HepG2 (cell line): ENCODE measurements around the gene XXYLT1. TPM values are rescaled to one million over a fixed set of nuclear protein-coding genes. Genes with fewer than 3 reads are reported as not detected.

Source experiments
- ATAC-seq: fragments of 200-7000 bp; cut with Tn5 transposase; 3 replicates; pipeline ENCODE4 v1.9.1; 2020; ENCODE audit warnings: mild to moderate bottlenecking, moderate library complexity
- BruUV-seq: library from RNA; stranded (reverse); fragments of 400-500 nt; replicated peaks from 2 replicates; lab custom pipeline; 2021; lab: Mats Ljungman, UMichigan
- CTCF ChIA-PET: fragments of 300-600 bp; formaldehyde crosslinking; extraction: SDS; loops from one replicate; lab custom pipeline; 2021; ENCODE audit warnings: low total read pairs, inconsistent platforms, low intra/inter-chr PET ratio; lab: Yijun Ruan, JAX
- POLR2A ChIA-PET: fragments of 350-600 bp; sonication (Branson Sonifier 250); formaldehyde crosslinking; loops from one replicate; lab custom pipeline; 2020; ENCODE audit warnings: antibody characterized with exemption, inconsistent platforms; lab: Yijun Ruan, JAX
- DNase-seq: peaks from one replicate; pipeline ENCODE4 v3.0.0-alpha.2; 2015; ENCODE audit warnings: low spot score
- FAIRE-seq: peaks from 3 replicates; lab custom pipeline; 2011; peaks lifted over from hg19 to GRCh38; lab: Jason Lieb, UNC
- H2AFZ ChIP-seq: one replicate; pipeline ENCODE4 v1.6.1; 2011; ENCODE audit warnings: low read length, inconsistent platforms
- H3K27ac ChIP-seq: fragments of 300-600 bp; 3 replicates; pipeline ENCODE4 v1.8.0; 2011; ENCODE audit warnings: mixed run types, mild to moderate bottlenecking, mixed read lengths, low read length, inconsistent platforms; ENCODE audit not compliant: insufficient read depth; ENCODE audit errors: extremely low read length
- H3K27me3 ChIP-seq, 2 experiments: fragments of 200-600 bp in 1 of 2; 2 replicates in 1 of 2; 3 replicates in 1 of 2; pipeline versions ENCODE4 v1.6.0 to v1.8.0; 2011; ENCODE audit warnings: low read length in 2 of 2, mild to moderate bottlenecking in 2 of 2, moderate library complexity in 2 of 2, inconsistent platforms in 1 of 2; ENCODE audit not compliant: insufficient read depth in 2 of 2, control insufficient read depth in 1 of 2
- H3K36me3 ChIP-seq, 2 experiments: fragments of 200-600 bp in 1 of 2; replicated peaks in 1 of 2; 2 replicates in 1 of 2; 3 replicates in 1 of 2; pipeline versions ENCODE4 v1.5.1 to v1.8.0; 2011; ENCODE audit warnings: low read length in 2 of 2, inconsistent platforms in 1 of 2; ENCODE audit not compliant: insufficient read depth in 2 of 2, control insufficient read depth in 1 of 2
- H3K4me1 ChIP-seq: 2 replicates; pipeline ENCODE4 v1.5.1; 2012; ENCODE audit warnings: low read length, inconsistent platforms; ENCODE audit not compliant: insufficient read depth
- H3K4me2 ChIP-seq: 2 replicates; pipeline ENCODE4 v1.6.0; 2011; ENCODE audit warnings: low read depth, low read length, inconsistent platforms
- H3K4me3 ChIP-seq, 3 experiments: fragments of 200-600 bp in 1 of 3; sonication (generic), shearing (Covaris generic) in 1 of 3; replicated peaks in 1 of 3; 2 replicates each; pipeline ENCODE4 v1.5.1; 2011 to 2016; ENCODE audit warnings: low read length in 3 of 3, inconsistent platforms in 2 of 3, low read depth in 2 of 3, mild to moderate bottlenecking in 2 of 3, control low read depth in 1 of 3, mixed read lengths in 1 of 3; ENCODE audit not compliant: insufficient read depth in 1 of 3
- H3K79me2 ChIP-seq: one replicate; pipeline ENCODE4 v1.6.1; 2011; ENCODE audit warnings: low read length, inconsistent platforms; ENCODE audit not compliant: insufficient read depth
- H3K9ac ChIP-seq: 2 replicates; pipeline ENCODE4 v1.6.0; 2011; ENCODE audit warnings: mild to moderate bottlenecking, low read depth, low read length, inconsistent platforms; ENCODE audit not compliant: insufficient read depth
- H3K9me3 ChIP-seq: 2 replicates; pipeline ENCODE4 v1.5.1; 2012; ENCODE audit warnings: mild to moderate bottlenecking, low read length
- H4K20me1 ChIP-seq: 2 replicates; pipeline ENCODE4 v1.6.0; 2011; ENCODE audit warnings: inconsistent platforms, mild to moderate bottlenecking, low read length, moderate library complexity; ENCODE audit not compliant: insufficient read depth
- DMAP1 ChIP-seq: IDR thresholded peaks from 2 replicates; pipeline ENCODE4 v1.6.1; 2016
- FOSL2 ChIP-seq: sonication (generic); formaldehyde crosslinking; IDR thresholded peaks from 2 replicates; pipeline ENCODE4 v1.4.0; 2020; ENCODE audit warnings: missing genetic modification reagents
- MAZ ChIP-seq, 2 experiments: sonication (generic) in 1 of 2; formaldehyde crosslinking in 1 of 2; IDR thresholded peaks; 2 replicates each; pipeline versions ENCODE4 v1.5.0 to v1.6.1; 2012 to 2020; ENCODE audit warnings: low read depth in 2 of 2, mild to moderate bottlenecking in 2 of 2, borderline replicate concordance in 1 of 2, improper control_type of control experiment in 1 of 2, low read length in 1 of 2, missing genetic modification reagents in 1 of 2, moderate library complexity in 1 of 2
- NFE2L2 ChIP-seq: fragments of 150-350 bp; IDR thresholded peaks from 2 replicates; pipeline ENCODE4 v1.6.1; 2014; ENCODE audit warnings: low read length
- POLR2A ChIP-seq, 2 experiments: IDR thresholded peaks; 2 replicates each; pipeline ENCODE4 v1.6.1; 2011; ENCODE audit warnings: low read depth in 2 of 2, low read length in 2 of 2, mild to moderate bottlenecking in 1 of 2, moderate library complexity in 1 of 2; ENCODE audit not compliant: insufficient read depth in 1 of 2
- ZBTB4 ChIP-seq: sonication (generic); formaldehyde crosslinking; IDR thresholded peaks from 2 replicates; pipeline ENCODE4 v1.4.0; 2020; ENCODE audit warnings: missing genetic modification reagents, mild to moderate bottlenecking, borderline replicate concordance
- ZNF20 ChIP-seq: sonication (generic); formaldehyde crosslinking; IDR thresholded peaks from 2 replicates; pipeline ENCODE4 v1.4.0; 2020; ENCODE audit warnings: mild to moderate bottlenecking, moderate library complexity, missing genetic modification reagents
- ZNF337 ChIP-seq: sonication (generic); formaldehyde crosslinking; IDR thresholded peaks from 2 replicates; pipeline ENCODE4 v1.5.1; 2020; ENCODE audit warnings: missing genetic modification reagents, low read depth, mild to moderate bottlenecking, borderline replicate concordance
- ZNF382 ChIP-seq: sonication (generic); formaldehyde crosslinking; IDR thresholded peaks from 2 replicates; pipeline ENCODE4 v1.5.0; 2020; ENCODE audit warnings: missing genetic modification reagents, mild to moderate bottlenecking, borderline replicate concordance
- ZNF607 ChIP-seq: sonication (generic); formaldehyde crosslinking; IDR thresholded peaks from 2 replicates; pipeline ENCODE4 v1.5.1; 2020; ENCODE audit warnings: missing genetic modification reagents, mild to moderate bottlenecking, borderline replicate concordance
- ZNF710 ChIP-seq: sonication (generic); formaldehyde crosslinking; IDR thresholded peaks from 2 replicates; pipeline ENCODE4 v1.5.0; 2020; ENCODE audit warnings: mild to moderate bottlenecking, missing genetic modification reagents, borderline replicate concordance
- ZNF747 ChIP-seq: sonication (generic); formaldehyde crosslinking; IDR thresholded peaks from 2 replicates; pipeline ENCODE4 v1.8.1; 2023; ENCODE audit warnings: missing genetic modification reagents, mild to moderate bottlenecking, borderline replicate concordance
- ZNF772 ChIP-seq: sonication (generic); formaldehyde crosslinking; IDR thresholded peaks from 2 replicates; pipeline ENCODE4 v1.5.0; 2020; ENCODE audit warnings: mild to moderate bottlenecking, missing genetic modification reagents
- WGBS: methylation state at CpG from one replicate; pipeline ENCODE4 v1.1.6; 2017; ENCODE audit warnings: low lambda C conversion rate; 5-methylcytosine and 5-hydroxymethylcytosine counted together
- in situ Hi-C: cut with HindIII; loops from 2 replicates; pipeline ENCODE4 v1.10.0; 2017; ENCODE audit warnings: low pct_unique_long_range_greater_than_20kb; ENCODE audit not compliant: extremely low pct_ligation_motif_present
- intact Hi-C: fragments of 100-400 bp; cut with micrococcal nuclease; formaldehyde crosslinking; loops from one replicate; pipeline ENCODE4 v1.10.0; 2022; ENCODE audit not compliant: unreplicated experiment
- polyA plus RNA-seq, 8 experiments: library from polyadenylated mRNA; depleted of rRNA in 3 of 8; stranded (reverse) in 7 of 8; unstranded in 1 of 8; fragments of >200 nt; fragmentation: Illumina TruSeq in 4 of 8; extraction: Trizol in 4 of 8; gene quantifications; 2 replicates each; pipeline versions ENCODE4 v1.2.1 to v1.2.3, GENCODE V29; 2011 to 2016; ENCODE audit warnings: low read depth in 4 of 8, missing spikeins in 1 of 8, mixed read lengths in 1 of 8; ENCODE audit not compliant: insufficient read depth in 1 of 8
- total RNA-seq, 5 experiments: library from RNA; depleted of rRNA; stranded (reverse); fragments of >200 nt; fragmentation: Illumina TruSeq; extraction: Trizol; gene quantifications; 2 replicates each; pipeline ENCODE4 v1.2.3, GENCODE V29; 2016; ENCODE audit warnings: low read depth in 1 of 5

XXYLT1 gene
- total and polyA plus RNA-seq, 2 of the 13 experiments (the other 11 are each of a cell fraction or from before 2014, with no cell fraction given), result 17.7 to 19.0 TPM

GRCh38 chr3:195246581-195246995, 24.4 kb downstream of the XXYLT1 start:
- BruUV-seq, result no TSS peak
- DNase-seq, result no peak
- WGBS, result 96% methylated on average over 9 of the region's 9 CpGs
- no peak for FAIRE-seq
- no peak for TF ChIP-seq NFE2L2
- TF ChIP-seq ZNF337 (CRISPR knock-in tag), result no peak
- TF ChIP-seq ZBTB4 (CRISPR knock-in tag), result no peak
- Histone ChIP-seq H3K27me3 (no peaks in the 10 kb centered on the region), H3K9ac (no peak overlapping the region), H3K4me2 (no peak overlapping the region), H3K4me3 (no peak overlapping the region), H2AFZ (no peak overlapping the region), H3K4me1 (no peaks in the 10 kb centered on the region), H3K27ac (no peak overlapping the region), H3K79me2 (peaks cover 4% of the 10 kb centered on the region), H3K36me3 (peaks cover 1 to 6% of the 10 kb centered on the region in 2 experiments; a peak in 2 of 5 replicates), H4K20me1 (no peaks in the 10 kb centered on the region), H3K9me3 (no peaks in the 10 kb centered on the region)
- intact Hi-C loops, result no loop called here
- in situ Hi-C loops, result no loop called here
- POLR2A ChIA-PET, result no interaction called here
- CTCF ChIA-PET, result no interaction called here
- ATAC-seq, result no peak

- Histone ChIP-seq H3K27me3 (no peaks in the 10 kb centered on the region), H3K27ac (no peak overlapping the region), H3K79me2 (peaks cover 3% of the 10 kb centered on the region), H3K36me3 (peaks cover 1 to 6% of the 10 kb centered on the region in 2 experiments; a peak in 2 of 5 replicates), H3K4me2 (no peak overlapping the region), H2AFZ (no peak overlapping the region), H4K20me1 (no peaks in the 10 kb centered on the region), H3K9ac (no peak overlapping the region), H3K4me3 (no peak overlapping the region), H3K4me1 (no peaks in the 10 kb centered on the region; the same call in 1 of the 2 replicates), H3K9me3 (no peaks in the 10 kb centered on the region)
- ATAC-seq, result no peak
- 95% methylated on average over 12 of the region's 16 CpGs for WGBS
- ChIA-PET POLR2A (no interaction called here), CTCF (no interaction called here)
- BruUV-seq, result no TSS peak
- intact Hi-C loops, result no loop called here
- no peak for FAIRE-seq
- DNase-seq, result no peak
- in situ Hi-C loops, result no loop called here
- TF ChIP-seq POLR2A (IDR thresholded peaks at IDR 0.05; ENCODE audit: insufficient read depth in 1 of 2, low read depth in 2 of 2, low read length in 2 of 2) (no peak), ZNF20 (CRISPR knock-in tag) (no peak), DMAP1 (CRISPR knock-in tag) (no peak), MAZ (IDR thresholded peaks at IDR 0.05; ENCODE audit: borderline replicate concordance, low read depth, low read length) (no peak), MAZ (CRISPR knock-in tag; IDR thresholded peaks at IDR 0.05; ENCODE audit: low read depth) (no peak), ZNF772 (CRISPR knock-in tag) (no peak), ZNF607 (CRISPR knock-in tag) (no peak), ZNF747 (CRISPR knock-in tag) (no peak), ZNF710 (no peak), FOSL2 (CRISPR knock-in tag) (no peak), ZNF382 (no peak)
Observed at GRCh38 chr3:195245531-195245951, 25.4 kb downstream of the XXYLT1 start.
